ENCODE results near the gene ANLN. TPM values are rescaled to one million over a fixed set of nuclear protein-coding genes. Genes with fewer than 3 reads are reported as not detected.
A peak's percentile ranks its signal among the peaks of the same experiment; 100 is the strongest.

The ANLN gene
- total RNA-seq, 1 donor from 2014 or later, result 33.2 TPM

GRCh38 chr7:36440880-36441279 is 51.2 kb downstream of the ANLN start:
- no peaks in the 10 kb centered on the region for H3K27me3 Mint-ChIP-seq (ENCODE audit: low read depth)
- H3K4me3 Mint-ChIP-seq (ENCODE audit: unreplicated experiment), result no peak overlapping the region
- no peak overlapping the region for H3K27ac Mint-ChIP-seq (ENCODE audit: unreplicated experiment)
- peaks cover 4% of the 10 kb centered on the region for H3K4me1 Mint-ChIP-seq (ENCODE audit: low read depth)
- DNase-seq (ENCODE audit: low spot score), result no peak
- peak; percentile 83 for TF ChIP-seq CTCF (IDR thresholded peaks at IDR 0.05)
- H3K9me3 Mint-ChIP-seq (ENCODE audit: low read depth), result no peaks in the 10 kb centered on the region
- H3K36me3 Mint-ChIP-seq (ENCODE audit: low read depth), result no peaks in the 10 kb centered on the region

- no peaks in the 10 kb centered on the region for H3K27me3 Mint-ChIP-seq (ENCODE audit: low read depth)
- no peak overlapping the region for H3K27ac Mint-ChIP-seq (ENCODE audit: unreplicated experiment)
- no peak overlapping the region for H3K4me3 Mint-ChIP-seq (ENCODE audit: unreplicated experiment)
- H3K4me1 Mint-ChIP-seq (ENCODE audit: low read depth), result peaks cover 4% of the 10 kb centered on the region
- no peak for DNase-seq (ENCODE audit: low spot score)
- TF ChIP-seq CTCF (IDR thresholded peaks at IDR 0.05), result no peak
- H3K36me3 Mint-ChIP-seq (ENCODE audit: low read depth), result peaks cover 2% of the 10 kb centered on the region
- H3K9me3 Mint-ChIP-seq (ENCODE audit: low read depth), result peaks cover 3% of the 10 kb centered on the region
These were observed 51.8 kb downstream of the ANLN start for GRCh38 chr7:36441344-36442022.

GRCh38 chr7:36448781-36449379 is 59.2 kb downstream of the ANLN start:
- H3K36me3 Mint-ChIP-seq (ENCODE audit: low read depth), result peaks cover 5% of the 10 kb centered on the region
- TF ChIP-seq CTCF (IDR thresholded peaks at IDR 0.05), result no peak
- DNase-seq (ENCODE audit: low spot score), result no peak
- no peak overlapping the region for H3K4me3 Mint-ChIP-seq (ENCODE audit: unreplicated experiment)
- H3K4me1 Mint-ChIP-seq (ENCODE audit: low read depth), result peaks cover 31% of the 10 kb centered on the region
- peaks cover 3% of the 10 kb centered on the region for H3K9me3 Mint-ChIP-seq (ENCODE audit: low read depth)
- no peaks in the 10 kb centered on the region for H3K27me3 Mint-ChIP-seq (ENCODE audit: low read depth)
- H3K27ac Mint-ChIP-seq (ENCODE audit: unreplicated experiment), result no peak overlapping the region

- no peak for TF ChIP-seq CTCF (IDR thresholded peaks at IDR 0.05)
- H3K27me3 Mint-ChIP-seq (ENCODE audit: low read depth), result no peaks in the 10 kb centered on the region
- H3K27ac Mint-ChIP-seq (ENCODE audit: unreplicated experiment), result no peak overlapping the region
- no peak for DNase-seq (ENCODE audit: low spot score)
- H3K4me1 Mint-ChIP-seq (ENCODE audit: low read depth), result peaks cover 31% of the 10 kb centered on the region
- no peak overlapping the region for H3K4me3 Mint-ChIP-seq (ENCODE audit: unreplicated experiment)
- H3K36me3 Mint-ChIP-seq (ENCODE audit: low read depth), result peaks cover 5% of the 10 kb centered on the region
- H3K9me3 Mint-ChIP-seq (ENCODE audit: low read depth), result peaks cover 3% of the 10 kb centered on the region
These were observed 60.0 kb downstream of the ANLN start for GRCh38 chr7:36449685-36450084.

- no peaks in the 10 kb centered on the region for H3K27me3 Mint-ChIP-seq (ENCODE audit: low read depth)
- DNase-seq (ENCODE audit: low spot score), result no peak
- TF ChIP-seq CTCF (IDR thresholded peaks at IDR 0.05), result no peak
- H3K4me1 Mint-ChIP-seq (ENCODE audit: low read depth), result peaks cover 13% of the 10 kb centered on the region
- H3K9me3 Mint-ChIP-seq (ENCODE audit: low read depth), result no peaks in the 10 kb centered on the region
- H3K27ac Mint-ChIP-seq (ENCODE audit: unreplicated experiment), result no peak overlapping the region
- peaks cover 1% of the 10 kb centered on the region for H3K36me3 Mint-ChIP-seq (ENCODE audit: low read depth)
- H3K4me3 Mint-ChIP-seq (ENCODE audit: unreplicated experiment), result no peak overlapping the region
These were observed 64.1 kb downstream of the ANLN start for GRCh38 chr7:36453769-36454168.

Data from chondrocyte (in vitro differentiated cells).